ENCODE results near the gene TBL1XR1. TPM values are rescaled to one million over a fixed set of nuclear protein-coding genes. Genes with fewer than 3 reads are reported as not detected.
"Not testable (repeated sequence)": the region's sequence is repeated elsewhere in the genome, so short reads cannot be mapped to it uniquely, and the experiment has no call there.

TBL1XR1 gene
- total RNA-seq, 4 donors from 2014 or later = 51.6 to 91.1 (median 66.0) TPM

- 75% methylated on average over 6 of the region's 6 CpGs for WGBS, 2 donors
- H3K4me3 ChIP-seq (ENCODE audit: low read depth, poor library complexity, severe bottlenecking) = no peak overlapping the region
- TF ChIP-seq CTCF (IDR thresholded peaks at IDR 0.05) (no peak), POLR2A (IDR thresholded peaks at IDR 0.05) (no peak)
- intact Hi-C loops (cut with DNase I; ENCODE audit: low total_unique reads) = no loop called here
- no peak for DNase-seq (ENCODE audit: low spot score in 2 of 2)
Observed at GRCh38 chr3:177015881-177016280, 181.4 kb downstream of the TBL1XR1 start.

- WGBS, 2 donors = 87 to 88% methylated on average over 8 of the region's 8 CpGs
- no peak overlapping the region for H3K4me3 ChIP-seq (ENCODE audit: low read depth, poor library complexity, severe bottlenecking)
- intact Hi-C loops (cut with DNase I; ENCODE audit: low total_unique reads) = loop anchor here (5.0 kb wide), 1 partner anchor 1644 kb away; no protein-coding TSS in a partner anchor
- no peak for TF ChIP-seq CTCF (IDR thresholded peaks at IDR 0.05)
- TF ChIP-seq POLR2A (IDR thresholded peaks at IDR 0.05) = no peak
- no peak for DNase-seq (ENCODE audit: low spot score in 2 of 2)
Observed at GRCh38 chr3:177013681-177014280, 183.5 kb downstream of the TBL1XR1 start.

GRCh38 chr3:177005718-177006405, 191.4 kb downstream of the TBL1XR1 start:
- DNase-seq (ENCODE audit: low spot score in 2 of 2) = no peak
- intact Hi-C loops (cut with DNase I; ENCODE audit: low total_unique reads) = no loop called here
- TF ChIP-seq POLR2A (IDR thresholded peaks at IDR 0.05) (no peak), CTCF (IDR thresholded peaks at IDR 0.05) (no peak)
- no peak overlapping the region for H3K4me3 ChIP-seq (ENCODE audit: low read depth, poor library complexity, severe bottlenecking)

DNA sequence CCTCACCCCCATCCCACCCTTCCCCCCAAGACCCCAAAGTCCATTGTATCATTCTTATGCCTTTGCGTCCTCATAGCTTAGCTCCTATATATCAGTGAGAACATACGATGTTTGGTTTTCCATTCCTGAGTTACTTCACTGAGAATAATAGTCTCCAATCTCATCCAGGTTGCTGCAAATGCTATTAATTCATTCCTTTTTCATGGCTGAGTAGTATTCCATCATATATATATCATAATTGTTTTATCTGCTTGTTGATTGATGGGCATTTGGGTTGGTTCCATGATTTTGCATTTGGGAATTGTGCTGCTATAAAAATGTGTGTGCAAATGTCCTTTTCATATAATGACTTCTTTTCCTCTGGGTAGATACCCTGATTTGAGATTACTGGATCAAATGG, 197.1 kb downstream of the TBL1XR1 start:
- H3K4me3 ChIP-seq (ENCODE audit: low read depth, poor library complexity, severe bottlenecking); intact Hi-C loops (cut with DNase I; ENCODE audit: low total_unique reads); DNase-seq (ENCODE audit: low spot score in 2 of 2): not testable (repeated sequence)
- 80 to 98% methylated on average over 2 of the region's 2 CpGs for WGBS, 2 donors

GRCh38 chr3:176995946-176996345, 201.3 kb downstream of the TBL1XR1 start:
- 90 to 94% methylated on average over 2 of the region's 2 CpGs for WGBS, 2 donors
- H3K4me3 ChIP-seq (ENCODE audit: low read depth, poor library complexity, severe bottlenecking) = no peak overlapping the region
- intact Hi-C loops (cut with DNase I; ENCODE audit: low total_unique reads) = no loop called here
- TF ChIP-seq POLR2A (IDR thresholded peaks at IDR 0.05) (no peak), CTCF (IDR thresholded peaks at IDR 0.05) (no peak)
- DNase-seq (ENCODE audit: low spot score in 2 of 2) = no peak

- TF ChIP-seq CTCF (IDR thresholded peaks at IDR 0.05) (no peak), POLR2A (IDR thresholded peaks at IDR 0.05) (no peak)
- no peak for DNase-seq (ENCODE audit: low spot score in 2 of 2)
- no peak overlapping the region for H3K4me3 ChIP-seq (ENCODE audit: low read depth, poor library complexity, severe bottlenecking)
- intact Hi-C loops (cut with DNase I; ENCODE audit: low total_unique reads) = no loop called here
- WGBS, 2 donors = 87 to 92% methylated on average over 4 of the region's 4 CpGs
Observed at GRCh38 chr3:176994891-176995781, 202.1 kb downstream of the TBL1XR1 start.
